Measurements from ENCODE around the gene CROCC.
"Not testable (repeated sequence)": the region's sequence is repeated elsewhere in the genome, so short reads cannot be mapped to it uniquely, and the experiment has no call there.

CROCC gene

GRCh38 chr1:16929146-16930041 lies 7.7 kb downstream of the CROCC start:
- DNase-seq (ENCODE audit: low spot score in 2 of 2); H3K27me3 Mint-ChIP-seq; H3K9me3 Mint-ChIP-seq; H3K27ac Mint-ChIP-seq; H3K36me3 Mint-ChIP-seq; H3K4me3 Mint-ChIP-seq; ATAC-seq (ENCODE audit: low read depth): not testable (repeated sequence)
- H3K4me1 Mint-ChIP-seq, result peaks cover 14% of the 10 kb centered on the region

DNA sequence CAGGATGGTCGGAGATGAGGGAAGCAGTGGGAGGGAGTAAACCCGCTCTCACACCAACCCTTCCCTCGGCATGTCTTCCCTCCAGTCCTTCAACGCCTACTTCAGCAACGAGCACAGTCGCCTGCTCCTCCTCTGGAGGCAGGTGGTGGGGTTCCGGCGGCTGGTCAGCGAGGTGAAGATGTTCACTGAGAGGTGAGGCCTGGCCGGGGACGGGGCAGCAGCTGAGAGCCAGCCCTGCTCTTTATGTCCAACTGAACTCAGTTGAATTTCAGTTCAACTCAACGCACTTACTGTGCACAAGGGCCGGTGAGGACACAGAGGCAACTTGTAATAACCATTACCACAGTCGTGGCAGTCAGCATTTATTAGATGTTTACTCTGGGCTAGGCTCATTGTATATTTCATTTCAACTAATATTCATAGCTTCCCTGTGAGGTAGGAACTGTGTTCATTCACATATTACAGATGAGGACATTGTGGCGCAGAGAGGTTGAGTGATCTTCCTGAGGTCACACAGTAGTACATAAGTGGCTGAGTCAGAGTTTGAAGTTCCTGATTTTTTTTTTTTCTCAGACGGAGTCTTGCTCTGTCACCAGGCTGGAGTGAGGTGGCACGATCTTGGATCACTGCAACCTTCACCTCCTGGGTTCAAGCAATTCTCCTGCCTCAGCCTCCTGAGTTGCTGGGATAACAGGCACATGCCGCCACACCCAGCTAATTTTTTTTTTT lies 9.6 kb downstream of the CROCC start:
- DNase-seq (ENCODE audit: low spot score in 2 of 2); H3K27me3 Mint-ChIP-seq; H3K4me1 Mint-ChIP-seq; H3K4me3 Mint-ChIP-seq; ATAC-seq (ENCODE audit: low read depth); H3K27ac Mint-ChIP-seq; H3K9me3 Mint-ChIP-seq: not testable (repeated sequence)
- peaks cover 12% of the 10 kb centered on the region for H3K36me3 Mint-ChIP-seq

GRCh38 chr1:16933945-16934344 lies 12.2 kb downstream of the CROCC start:
- peak overlapping the region; percentile 28 for H3K27ac Mint-ChIP-seq
- peaks cover 14% of the 10 kb centered on the region for H3K36me3 Mint-ChIP-seq
- H3K27me3 Mint-ChIP-seq; DNase-seq (ENCODE audit: low spot score in 2 of 2); ATAC-seq (ENCODE audit: low read depth); H3K4me1 Mint-ChIP-seq; H3K9me3 Mint-ChIP-seq; H3K4me3 Mint-ChIP-seq: not testable (repeated sequence)

DNA sequence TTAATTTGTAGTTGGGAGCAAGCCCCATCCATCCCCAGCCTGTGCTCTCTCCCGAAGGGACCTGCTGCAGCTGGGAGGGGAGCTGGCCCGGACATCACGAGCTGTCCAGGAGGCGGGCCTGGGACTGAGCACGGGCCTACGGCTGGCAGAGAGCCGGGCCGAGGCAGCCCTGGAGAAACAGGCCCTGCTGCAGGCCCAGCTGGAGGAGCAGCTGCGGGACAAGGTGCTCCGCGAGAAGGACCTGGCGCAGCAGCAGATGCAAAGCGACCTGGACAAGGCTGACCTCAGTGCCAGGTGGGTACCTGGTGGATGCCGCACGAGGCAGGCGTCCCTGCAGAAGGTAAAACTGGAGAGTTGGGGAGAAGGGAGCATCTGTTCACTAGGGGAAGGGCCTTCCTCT lies 14.8 kb downstream of the CROCC start:
- not testable (repeated sequence) for H3K4me1 Mint-ChIP-seq; H3K27ac Mint-ChIP-seq; H3K4me3 Mint-ChIP-seq; ATAC-seq (ENCODE audit: low read depth); H3K27me3 Mint-ChIP-seq; DNase-seq (ENCODE audit: low spot score in 2 of 2); H3K9me3 Mint-ChIP-seq
- H3K36me3 Mint-ChIP-seq, result peaks cover 12% of the 10 kb centered on the region

DNA sequence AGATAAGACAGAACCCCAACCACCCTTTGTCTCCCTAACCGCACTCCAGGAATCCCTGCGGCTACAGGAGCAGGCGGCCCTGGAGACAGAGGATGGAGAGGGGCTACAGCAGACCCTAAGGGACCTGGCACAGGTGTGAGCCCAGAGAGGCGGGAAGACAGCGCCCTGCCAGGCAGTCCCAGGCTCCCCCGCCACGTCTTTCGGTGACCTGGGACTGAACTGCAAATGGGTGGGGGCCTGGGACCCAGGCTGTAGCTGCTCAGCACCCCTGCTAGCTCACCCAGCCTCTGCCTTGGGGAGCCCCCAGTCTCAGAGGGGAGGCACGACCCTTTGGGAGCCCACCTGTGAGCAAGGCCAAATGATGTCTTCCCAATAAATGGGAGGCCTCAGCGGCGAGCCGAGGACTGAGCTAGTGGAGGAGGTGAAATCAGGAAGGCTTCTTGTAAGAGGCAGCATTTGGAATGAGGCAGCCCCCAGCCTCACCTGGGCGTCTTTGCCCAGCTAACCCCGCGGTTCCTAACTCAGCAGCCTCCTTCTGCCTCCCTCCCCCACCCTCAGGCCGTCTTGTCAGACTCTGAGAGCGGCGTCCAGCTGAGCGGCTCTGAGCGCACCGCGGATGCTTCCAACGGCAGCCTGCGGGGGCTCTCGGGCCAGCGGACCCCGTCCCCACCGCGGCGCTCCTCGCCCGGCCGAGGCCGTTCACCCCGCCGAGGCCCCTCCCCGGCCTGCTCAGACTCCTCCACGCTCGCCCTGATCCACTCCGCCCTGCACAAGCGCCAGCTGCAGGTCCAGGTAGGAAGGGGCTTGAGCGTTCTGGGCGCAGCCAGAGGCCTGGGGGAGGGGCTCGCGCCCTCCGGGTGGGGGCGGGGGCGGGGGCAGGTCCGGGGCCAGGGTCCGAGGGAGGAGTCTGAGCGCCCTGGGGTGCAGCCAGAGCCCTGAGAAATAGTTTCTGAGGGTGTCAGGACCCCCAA lies 16.9 kb downstream of the CROCC start:
- no peak for ATAC-seq (ENCODE audit: low read depth)
- Mint-ChIP-seq H3K9me3 (no peaks in the 10 kb centered on the region), H3K4me1 (no peaks in the 10 kb centered on the region), H3K27me3 (no peaks in the 10 kb centered on the region), H3K4me3 (no peak overlapping the region), H3K36me3 (peaks cover 9% of the 10 kb centered on the region), H3K27ac (no peak overlapping the region)
- no peak for DNase-seq (ENCODE audit: low spot score in 2 of 2)

- H3K4me3 Mint-ChIP-seq; ATAC-seq (ENCODE audit: low read depth); H3K9me3 Mint-ChIP-seq: not testable (repeated sequence)
Observed at GRCh38 chr1:16939386-16940180, 17.9 kb downstream of the CROCC start.

DNA sequence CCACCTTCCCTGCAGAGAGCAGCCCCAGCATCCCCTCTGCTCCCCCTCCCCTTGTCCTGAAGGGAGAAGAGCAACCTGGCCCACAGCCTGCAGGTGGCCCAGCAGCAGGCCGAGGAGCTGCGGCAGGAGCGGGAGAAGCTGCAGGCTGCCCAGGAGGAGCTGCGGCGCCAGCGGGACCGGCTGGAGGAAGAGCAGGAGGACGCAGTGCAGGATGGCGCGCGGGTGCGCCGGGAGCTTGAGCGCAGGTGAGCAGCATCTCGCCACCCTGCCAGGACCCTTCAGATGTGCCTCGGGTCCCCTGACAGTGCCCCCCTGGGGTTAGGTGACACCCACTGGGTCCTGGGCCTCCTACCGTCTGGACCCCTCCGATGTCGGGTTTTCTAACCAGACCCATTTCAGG lies 22.3 kb downstream of the CROCC start:
- no peak overlapping the region for H3K27ac Mint-ChIP-seq
- H3K4me1 Mint-ChIP-seq, result no peaks in the 10 kb centered on the region
- ATAC-seq (ENCODE audit: low read depth), result no peak

More at GRCh38 chr1:16939386-16940180, 17.9 kb downstream of the CROCC start:
- H3K36me3 Mint-ChIP-seq, result peaks cover 12% of the 10 kb centered on the region
- H3K4me1 Mint-ChIP-seq; H3K27me3 Mint-ChIP-seq; H3K27ac Mint-ChIP-seq; DNase-seq (ENCODE audit: low spot score in 2 of 2): not testable (repeated sequence)

GRCh38 chr1:16945512-16945911 lies 23.8 kb downstream of the CROCC start:
- H3K9me3 Mint-ChIP-seq; DNase-seq (ENCODE audit: low spot score in 2 of 2); H3K4me1 Mint-ChIP-seq; H3K27me3 Mint-ChIP-seq; H3K4me3 Mint-ChIP-seq; ATAC-seq (ENCODE audit: low read depth); H3K36me3 Mint-ChIP-seq; H3K27ac Mint-ChIP-seq: not testable (repeated sequence)

More for the DNA sequence above, 22.3 kb downstream of the CROCC start:
- H3K36me3 Mint-ChIP-seq, result peaks cover 6% of the 10 kb centered on the region
- no peak for DNase-seq (ENCODE audit: low spot score in 2 of 2)
- H3K4me3 Mint-ChIP-seq, result no peak overlapping the region
- H3K27me3 Mint-ChIP-seq, result no peaks in the 10 kb centered on the region
- no peaks in the 10 kb centered on the region for H3K9me3 Mint-ChIP-seq

GRCh38 chr1:16946185-16946584 lies 24.5 kb downstream of the CROCC start:
- not testable (repeated sequence) for H3K27me3 Mint-ChIP-seq; ATAC-seq (ENCODE audit: low read depth)

DNA sequence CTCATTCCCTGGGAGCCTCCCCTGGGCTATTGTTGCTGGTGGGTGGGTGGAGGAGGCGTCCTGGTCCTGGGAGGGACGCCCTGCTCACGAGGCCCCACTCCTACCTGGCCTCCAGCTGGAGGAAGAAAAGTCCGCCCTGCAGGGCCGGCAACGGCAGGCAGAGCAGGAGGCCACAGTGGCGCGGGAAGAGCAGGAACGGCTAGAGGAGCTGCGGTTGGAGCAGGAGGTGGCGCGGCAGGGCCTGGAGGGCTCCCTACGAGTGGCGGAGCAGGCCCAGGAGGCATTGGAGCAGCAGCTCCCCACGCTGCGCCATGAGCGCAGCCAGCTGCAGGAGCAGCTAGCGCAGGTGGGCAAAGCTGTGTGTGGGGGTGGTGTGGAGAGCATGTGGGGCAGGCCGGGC lies 24.9 kb downstream of the CROCC start:
- Mint-ChIP-seq H3K4me1 (no peaks in the 10 kb centered on the region), H3K9me3 (no peaks in the 10 kb centered on the region), H3K27me3 (no peaks in the 10 kb centered on the region), H3K4me3 (no peak overlapping the region), H3K27ac (no peak overlapping the region), H3K36me3 (peaks cover 4% of the 10 kb centered on the region)
- ATAC-seq (ENCODE audit: low read depth), result no peak
- no peak for DNase-seq (ENCODE audit: low spot score in 2 of 2)

More at GRCh38 chr1:16946185-16946584, 24.5 kb downstream of the CROCC start:
- H3K4me1 Mint-ChIP-seq; H3K4me3 Mint-ChIP-seq; H3K36me3 Mint-ChIP-seq; H3K27ac Mint-ChIP-seq; DNase-seq (ENCODE audit: low spot score in 2 of 2); H3K9me3 Mint-ChIP-seq: not testable (repeated sequence)

DNA sequence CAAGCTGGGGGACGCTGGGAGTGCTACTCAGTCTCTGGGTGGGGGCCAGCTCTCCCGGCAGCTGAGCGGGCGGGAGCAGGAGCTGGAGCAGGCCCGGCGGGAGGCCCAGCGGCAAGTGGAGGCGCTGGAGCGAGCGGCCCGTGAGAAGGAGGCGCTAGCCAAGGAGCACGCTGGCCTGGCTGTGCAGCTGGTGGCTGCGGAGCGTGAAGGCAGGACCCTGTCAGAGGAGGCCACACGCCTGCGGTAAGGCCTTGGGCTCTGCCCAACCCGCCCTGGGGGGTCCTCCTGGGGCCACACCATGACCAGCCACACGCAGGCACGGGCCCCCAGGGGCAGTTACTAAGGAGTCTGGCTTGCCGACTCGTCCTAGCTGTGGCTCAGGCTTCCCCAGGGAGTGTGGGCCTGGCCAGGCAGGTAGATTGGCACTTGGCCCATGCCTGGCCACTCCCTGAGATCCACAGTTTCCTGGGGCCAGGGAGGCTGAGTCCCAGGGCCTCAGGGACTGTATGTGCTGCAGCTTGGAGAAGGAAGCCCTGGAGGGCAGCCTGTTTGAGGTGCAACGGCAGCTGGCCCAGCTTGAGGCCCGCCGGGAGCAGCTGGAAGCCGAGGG lies 26.7 kb downstream of the CROCC start:
- H3K27me3 Mint-ChIP-seq; H3K4me3 Mint-ChIP-seq; H3K4me1 Mint-ChIP-seq; H3K27ac Mint-ChIP-seq; DNase-seq (ENCODE audit: low spot score in 2 of 2); H3K36me3 Mint-ChIP-seq; H3K9me3 Mint-ChIP-seq; ATAC-seq (ENCODE audit: low read depth): not testable (repeated sequence)

DNA sequence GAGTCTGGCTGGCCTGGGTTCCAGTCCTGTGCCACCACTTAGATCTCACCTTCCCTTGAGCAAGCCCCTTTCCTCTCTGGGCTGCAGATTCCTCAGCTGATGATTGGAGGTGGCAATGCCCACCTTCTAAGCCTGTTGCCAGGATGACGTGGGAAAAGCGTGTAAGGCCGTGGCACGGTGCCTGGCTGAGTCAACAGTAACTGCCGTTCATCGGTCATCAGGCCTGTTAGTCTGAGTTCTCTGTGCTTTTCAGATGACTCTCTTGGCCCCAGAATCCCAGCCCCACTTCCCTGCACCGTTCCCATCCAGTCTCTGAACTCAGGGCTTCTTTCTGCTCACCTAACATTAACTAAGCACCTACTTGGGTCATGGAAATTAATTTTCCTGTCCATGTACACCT lies 27.3 kb downstream of the CROCC start:
- not testable (repeated sequence) for H3K4me3 Mint-ChIP-seq; DNase-seq (ENCODE audit: low spot score in 2 of 2); H3K27me3 Mint-ChIP-seq; H3K4me1 Mint-ChIP-seq; H3K36me3 Mint-ChIP-seq; ATAC-seq (ENCODE audit: low read depth); H3K9me3 Mint-ChIP-seq; H3K27ac Mint-ChIP-seq

GRCh38 chr1:16952376-16952775 lies 30.6 kb downstream of the CROCC start:
- H3K36me3 Mint-ChIP-seq; H3K9me3 Mint-ChIP-seq; ATAC-seq (ENCODE audit: low read depth); DNase-seq (ENCODE audit: low spot score in 2 of 2); H3K4me1 Mint-ChIP-seq; H3K27ac Mint-ChIP-seq; H3K27me3 Mint-ChIP-seq: not testable (repeated sequence)
- H3K4me3 Mint-ChIP-seq, result peak overlapping the region; percentile 57

Data from memory B cell (primary cell).